Large intestine (tissue), 3 donors: Measurements from ENCODE around the gene VWA5B2. TPM values are rescaled to one million over a fixed set of nuclear protein-coding genes. Genes with fewer than 3 reads are reported as not detected.
"Not testable (repeated sequence)": the region's sequence is repeated elsewhere in the genome, so short reads cannot be mapped to it uniquely, and the experiment has no call there.

Source experiments
- DNase-seq, 2 donors: peaks; one replicate each; pipeline versions ENCODE4 v3.0.0 to v3.0.0-alpha.2; 2013
- H3K27ac ChIP-seq: one replicate; pipeline ENCODE4 v1.5.1; 2013; ENCODE audit warnings: low read length
- H3K27me3 ChIP-seq: 2 replicates; pipeline ENCODE4 v1.6.1; 2013; ENCODE audit warnings: low read length; ENCODE audit not compliant: control insufficient read depth, insufficient read depth
- H3K36me3 ChIP-seq: 2 replicates; pipeline ENCODE4 v1.6.1; 2013; ENCODE audit warnings: low read length; ENCODE audit not compliant: control insufficient read depth, insufficient read depth
- H3K4me1 ChIP-seq: one replicate; pipeline ENCODE4 v1.6.1; 2013; ENCODE audit warnings: low read length; ENCODE audit not compliant: control insufficient read depth, insufficient read depth
- H3K4me3 ChIP-seq: one replicate; pipeline ENCODE4 v1.5.1; 2013; ENCODE audit warnings: low read length
- H3K9me3 ChIP-seq: one replicate; pipeline ENCODE4 v1.6.1; 2013; ENCODE audit warnings: mild to moderate bottlenecking, low read depth, low read length, moderate library complexity; ENCODE audit not compliant: control insufficient read depth
- WGBS: methylation state at CpG from one replicate; pipeline ENCODE4 v1.1.5; 2013; ENCODE audit warnings: low lambda C conversion rate; ENCODE audit not compliant: insufficient coverage; 5-methylcytosine and 5-hydroxymethylcytosine counted together
- polyA plus RNA-seq: library from polyadenylated mRNA; unstranded; fragments of 120-200 nt; gene quantifications from one replicate; pipeline ENCODE4 v1.2.1, GENCODE V29; 2013

VWA5B2 gene
- polyA plus RNA-seq, 1 donor: 18.6 TPM

GRCh38 chr3:184258926-184259325 lies 29.5 kb downstream of the VWA5B2 start:
- peaks cover 16% of the 10 kb centered on the region for H3K4me1 ChIP-seq
- peaks cover 6% of the 10 kb centered on the region for H3K36me3 ChIP-seq
- DNase-seq: no peak
- no CpG with 5 or more reads among the region's 5 CpGs for WGBS
- H3K27ac ChIP-seq: no peak overlapping the region
- H3K27me3 ChIP-seq: peaks cover 49% of the 10 kb centered on the region
- H3K4me3 ChIP-seq: no peak overlapping the region
- H3K9me3 ChIP-seq: peaks cover 5% of the 10 kb centered on the region

- no peak overlapping the region for H3K27ac ChIP-seq
- peaks cover 16% of the 10 kb centered on the region for H3K4me1 ChIP-seq
- peaks cover 5% of the 10 kb centered on the region for H3K9me3 ChIP-seq
- no peak for DNase-seq
- H3K4me3 ChIP-seq: no peak overlapping the region
- H3K27me3 ChIP-seq: peaks cover 52% of the 10 kb centered on the region
- H3K36me3 ChIP-seq: peaks cover 6% of the 10 kb centered on the region
- no CpG with 5 or more reads among the region's 28 CpGs for WGBS
Measured at GRCh38 chr3:184259396-184259877, 30.1 kb downstream of the VWA5B2 start.

GRCh38 chr3:184259878-184260723 lies 30.7 kb downstream of the VWA5B2 start:
- Histone ChIP-seq H3K36me3 (peaks cover 6% of the 10 kb centered on the region), H3K27ac (no peak overlapping the region), H3K27me3 (peaks cover 56% of the 10 kb centered on the region), H3K9me3 (peaks cover 5% of the 10 kb centered on the region), H3K4me3 (peak overlapping the region; percentile 23), H3K4me1 (peaks cover 16% of the 10 kb centered on the region)
- no CpG with 5 or more reads among the region's 91 CpGs for WGBS
- DNase-seq: peak in 1 of 2 donors; percentile 37

- peaks cover 5% of the 10 kb centered on the region for H3K9me3 ChIP-seq
- no peak overlapping the region for H3K27ac ChIP-seq
- WGBS: no CpG with 5 or more reads among the region's 49 CpGs
Measured at GRCh38 chr3:184260724-184261269, 31.4 kb downstream of the VWA5B2 start.

GRCh38 chr3:184261270-184261853 lies 32.0 kb downstream of the VWA5B2 start, which contains the start of gene CAMK2N2:
TSS of gene CAMK2N2 (minus strand) at chr3:184261553. CDS start at chr3:184261285, 268 bp downstream.
- H3K27ac ChIP-seq: no peak within 1 kb of the TSS
- no CpG with 5 or more reads among the region's 67 CpGs for WGBS

More at GRCh38 chr3:184260724-184261269, 31.4 kb downstream of the VWA5B2 start:
- peak overlapping the region; percentile 13 for H3K4me3 ChIP-seq
- H3K27me3 ChIP-seq: peaks cover 58% of the 10 kb centered on the region
- H3K36me3 ChIP-seq: peaks cover 6% of the 10 kb centered on the region
- peak in 1 of 2 donors; percentile 14 for DNase-seq
- H3K4me1 ChIP-seq: peaks cover 16% of the 10 kb centered on the region

GRCh38 chr3:184261854-184262763 lies 32.7 kb downstream of the VWA5B2 start:
- H3K4me3 ChIP-seq: peak overlapping the region; percentile 13
- no peak overlapping the region for H3K27ac ChIP-seq
- H3K9me3 ChIP-seq: peaks cover 5% of the 10 kb centered on the region
- peaks cover 6% of the 10 kb centered on the region for H3K36me3 ChIP-seq
- peak in 1 of 2 donors; percentile 24 for DNase-seq
- H3K4me1 ChIP-seq: peaks cover 16% of the 10 kb centered on the region
- WGBS: no CpG with 5 or more reads among the region's 66 CpGs
- peaks cover 61% of the 10 kb centered on the region for H3K27me3 ChIP-seq

More at GRCh38 chr3:184261270-184261853, 32.0 kb downstream of the VWA5B2 start, which contains the start of gene CAMK2N2:
- Histone ChIP-seq H3K36me3 (peaks cover 6% of the 10 kb centered on the region), H3K9me3 (peaks cover 5% of the 10 kb centered on the region), H3K4me3 (peak within 1 kb of the TSS; percentile 23), H3K27me3 (peaks cover 61% of the 10 kb centered on the region), H3K4me1 (peaks cover 16% of the 10 kb centered on the region)
- peak in 1 of 2 donors; percentile 36 for DNase-seq

GRCh38 chr3:184262764-184263179 lies 33.4 kb downstream of the VWA5B2 start:
- Histone ChIP-seq H3K27me3 (peaks cover 61% of the 10 kb centered on the region), H3K27ac (no peak overlapping the region), H3K36me3 (peaks cover 6% of the 10 kb centered on the region), H3K4me1 (peaks cover 16% of the 10 kb centered on the region), H3K4me3 (no peak overlapping the region), H3K9me3 (peaks cover 5% of the 10 kb centered on the region)
- no peak for DNase-seq
- WGBS: no CpG with 5 or more reads among the region's 15 CpGs

GRCh38 chr3:184267249-184267648 lies 37.9 kb downstream of the VWA5B2 start:
- DNase-seq, H3K36me3 ChIP-seq, H3K9me3 ChIP-seq, H3K27ac ChIP-seq, H3K4me1 ChIP-seq, H3K4me3 ChIP-seq: not testable (repeated sequence)
- H3K27me3 ChIP-seq: peaks cover 27% of the 10 kb centered on the region
- WGBS: no CpG with 5 or more reads among the region's 1 CpG

GRCh38 chr3:184272269-184272668 lies 42.9 kb downstream of the VWA5B2 start:
- Histone ChIP-seq H3K4me3 (no peak overlapping the region), H3K4me1 (no peaks in the 10 kb centered on the region), H3K9me3 (peaks cover 5% of the 10 kb centered on the region), H3K36me3 (no peaks in the 10 kb centered on the region), H3K27me3 (peaks cover 38% of the 10 kb centered on the region), H3K27ac (no peak overlapping the region)
- WGBS: no CpG with 5 or more reads among the region's 1 CpG
- DNase-seq: no peak
